Nephron (organoid): ENCODE measurements around the gene SEMA6D.

ENCODE experiments used
- H3K27ac Mint-ChIP-seq, 3 experiments: 2 replicates each; pipeline ENCODE4 v1.8.0; 2020; ENCODE audit warnings: mixed read lengths in 3 of 3, mild to moderate bottlenecking in 2 of 3, moderate library complexity in 1 of 3
- H3K27me3 Mint-ChIP-seq: 2 replicates; pipeline ENCODE4 v1.8.0; 2021; ENCODE audit warnings: low read depth, mild to moderate bottlenecking, moderate library complexity, mixed read lengths
- H3K36me3 Mint-ChIP-seq: 2 replicates; pipeline ENCODE4 v1.8.0; 2020; ENCODE audit warnings: low read depth, mixed read lengths
- H3K4me1 Mint-ChIP-seq: 2 replicates; pipeline ENCODE4 v1.8.0; 2020; ENCODE audit warnings: mixed read lengths
- H3K4me3 Mint-ChIP-seq, 3 experiments: 2 replicates each; pipeline ENCODE4 v1.8.0; 2020; ENCODE audit warnings: mild to moderate bottlenecking in 3 of 3, mixed read lengths in 3 of 3, moderate library complexity in 2 of 3
- H3K9me3 Mint-ChIP-seq: 2 replicates; pipeline ENCODE4 v1.8.0; 2020; ENCODE audit warnings: mixed read lengths
- CTCF ChIP-seq, 3 experiments: fragments of 200-600 bp; sonication (generic); IDR thresholded peaks; one replicate each; pipeline ENCODE4 v1.5.0; 2021; ENCODE audit warnings: antibody characterized with exemption in 3 of 3; ENCODE audit not compliant: unreplicated experiment in 3 of 3

SEMA6D gene

GRCh38 chr15:47719730-47720129 is 2.4 kb downstream of the SEMA6D start:
- TF ChIP-seq CTCF (IDR thresholded peaks at IDR 0.05; ENCODE audit: unreplicated experiment in 3 of 3): no peak
- peaks cover 66% of the 10 kb centered on the region for H3K4me1 Mint-ChIP-seq
- peaks cover 14% of the 10 kb centered on the region for H3K27me3 Mint-ChIP-seq
- H3K9me3 Mint-ChIP-seq: no peaks in the 10 kb centered on the region
- peak overlapping the region; percentile 89 to 99 (median 99) for H3K4me3 Mint-ChIP-seq
- peak overlapping the region; percentile 97 to 98 (median 97) for H3K27ac Mint-ChIP-seq
- H3K36me3 Mint-ChIP-seq: no peaks in the 10 kb centered on the region

GRCh38 chr15:47720555-47720954 is 3.2 kb downstream of the SEMA6D start:
- TF ChIP-seq CTCF (IDR thresholded peaks at IDR 0.05; ENCODE audit: unreplicated experiment in 3 of 3): no peak
- Mint-ChIP-seq H3K4me1 (peaks cover 70% of the 10 kb centered on the region), H3K36me3 (no peaks in the 10 kb centered on the region), H3K27ac (peak overlapping the region; percentile 28 to 97 (median 73)), H3K27me3 (peaks cover 11% of the 10 kb centered on the region), H3K9me3 (no peaks in the 10 kb centered on the region), H3K4me3 (peak overlapping the region; percentile 89 to 99 (median 99))

DNA sequence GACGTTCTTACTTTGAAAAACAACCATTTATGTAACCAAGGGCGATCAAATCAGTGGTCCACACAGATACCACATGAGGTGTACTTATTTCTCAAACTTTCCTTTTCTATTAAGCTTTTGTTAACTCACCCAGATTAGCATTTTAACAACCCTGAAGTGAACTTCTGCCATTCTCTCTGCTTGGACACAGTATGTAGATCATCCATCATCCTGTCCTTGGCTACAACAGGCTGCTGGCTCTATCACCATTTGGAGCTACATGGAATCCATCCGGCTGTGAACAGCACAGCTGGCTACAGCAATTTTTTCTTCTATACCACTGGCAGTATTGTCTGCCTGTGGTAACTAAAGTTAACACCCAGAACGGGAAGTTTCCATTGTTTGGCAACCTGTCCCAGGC is 4.4 kb downstream of the SEMA6D start:
- peak overlapping the region; percentile 41 to 99 (median 89) for H3K4me3 Mint-ChIP-seq
- H3K9me3 Mint-ChIP-seq: no peaks in the 10 kb centered on the region
- H3K27ac Mint-ChIP-seq: peak overlapping the region; percentile 44 to 62 (median 52)
- H3K27me3 Mint-ChIP-seq: peaks cover 6% of the 10 kb centered on the region
- TF ChIP-seq CTCF (IDR thresholded peaks at IDR 0.05; ENCODE audit: unreplicated experiment in 3 of 3): no peak
- no peaks in the 10 kb centered on the region for H3K36me3 Mint-ChIP-seq
- H3K4me1 Mint-ChIP-seq: peaks cover 70% of the 10 kb centered on the region

GRCh38 chr15:47724346-47724745 is 7.0 kb downstream of the SEMA6D start:
- no peaks in the 10 kb centered on the region for H3K9me3 Mint-ChIP-seq

GRCh38 chr15:47725051-47725450 is 7.7 kb downstream of the SEMA6D start:
- peaks cover 8% of the 10 kb centered on the region for H3K36me3 Mint-ChIP-seq
- no peaks in the 10 kb centered on the region for H3K9me3 Mint-ChIP-seq
- no peaks in the 10 kb centered on the region for H3K27me3 Mint-ChIP-seq
- H3K4me3 Mint-ChIP-seq: peak overlapping the region in 1 of 3 experiments; percentile 22
- H3K4me1 Mint-ChIP-seq: peaks cover 85% of the 10 kb centered on the region
- no peak for TF ChIP-seq CTCF (IDR thresholded peaks at IDR 0.05; ENCODE audit: unreplicated experiment in 3 of 3)
- peak overlapping the region in 2 of 3 experiments; percentile 16 to 21 for H3K27ac Mint-ChIP-seq

More at GRCh38 chr15:47724346-47724745, 7.0 kb downstream of the SEMA6D start:
- Mint-ChIP-seq H3K27ac (peak overlapping the region in 2 of 3 experiments; percentile 5 to 16), H3K27me3 (no peaks in the 10 kb centered on the region), H3K4me1 (peaks cover 89% of the 10 kb centered on the region), H3K36me3 (peaks cover 5% of the 10 kb centered on the region), H3K4me3 (peak overlapping the region in 1 of 3 experiments; percentile 40)
- TF ChIP-seq CTCF (IDR thresholded peaks at IDR 0.05; ENCODE audit: unreplicated experiment in 3 of 3): no peak

DNA sequence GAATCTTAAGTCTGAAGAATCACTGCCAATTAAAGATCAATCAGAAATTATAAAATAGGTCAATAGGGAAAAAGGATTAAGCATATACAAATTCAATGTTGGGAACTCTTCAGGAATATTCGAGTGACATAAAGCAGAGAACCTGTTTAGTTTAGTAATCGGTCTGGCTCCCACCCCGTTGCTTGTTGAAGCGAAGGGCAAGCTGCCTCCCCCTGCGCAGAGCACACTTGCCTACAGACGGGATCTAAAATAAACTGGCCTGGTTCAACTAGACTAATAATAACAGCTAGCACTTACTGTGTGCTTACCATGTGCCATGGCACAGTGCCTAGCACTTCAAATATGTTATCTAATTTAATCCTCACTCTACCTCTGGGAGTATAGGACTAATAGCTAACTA is 8.6 kb downstream of the SEMA6D start:
- Mint-ChIP-seq H3K4me1 (peaks cover 80% of the 10 kb centered on the region), H3K27me3 (no peaks in the 10 kb centered on the region), H3K4me3 (peak overlapping the region in 2 of 3 experiments; percentile 24 to 56), H3K9me3 (no peaks in the 10 kb centered on the region), H3K36me3 (peaks cover 16% of the 10 kb centered on the region), H3K27ac (peak overlapping the region in 1 of 3 experiments; percentile 16)
- TF ChIP-seq CTCF (IDR thresholded peaks at IDR 0.05; ENCODE audit: unreplicated experiment in 3 of 3): no peak
